Airway epithelial cell (primary cell): ENCODE results near the gene ZRANB1. TPM values are rescaled to one million over a fixed set of nuclear protein-coding genes. Genes with fewer than 3 reads are reported as not detected.

Source experiments
- total RNA-seq: library from RNA; depleted of rRNA; stranded (reverse); fragments of >200 nt; gene quantifications from 2 replicates; pipeline ENCODE4 v1.2.3, GENCODE V29; 2015

The ZRANB1 gene
- total RNA-seq, result 8.7 and 10.4 TPM in 2 replicates

GRCh38 chr10:124941823-124942222 is at the start of gene ZRANB1:
Gene ZRANB1, plus strand, starts transcription at chr10:124942123. Its CDS starts 371 bp downstream, at chr10:124942494.

Other genes starting within 250 kb of the ZRANB1 start
- 22.6 and 28.4 TPM in 2 replicates for gene FAM53B, start 197.7 kb upstream of the ZRANB1 start, total RNA-seq
- 15.2 and 17.0 TPM in 2 replicates for gene EEF1AKMT2, start 150.2 kb upstream of the ZRANB1 start, total RNA-seq
- 13.4 and 14.7 TPM in 2 replicates for gene ABRAXAS2, start 140.3 kb upstream of the ZRANB1 start, total RNA-seq
- gene CTBP2, start 218.4 kb downstream of the ZRANB1 start, total RNA-seq, result 66.0 and 83.1 TPM in 2 replicates